GM12873 (cell line): ENCODE results near the gene NF2.

Experiments used
- TF ChIP-seq, protein P1 (sequence below): IDR thresholded peaks from 2 replicates; pipeline ENCODE4 v1.5.1; 2012; ENCODE audit warnings: low read depth, mild to moderate bottlenecking, moderate library complexity, low read length, control low read depth; ENCODE audit not compliant: insufficient read depth; ENCODE audit errors: missing control alignments

NF2 gene

DNA sequence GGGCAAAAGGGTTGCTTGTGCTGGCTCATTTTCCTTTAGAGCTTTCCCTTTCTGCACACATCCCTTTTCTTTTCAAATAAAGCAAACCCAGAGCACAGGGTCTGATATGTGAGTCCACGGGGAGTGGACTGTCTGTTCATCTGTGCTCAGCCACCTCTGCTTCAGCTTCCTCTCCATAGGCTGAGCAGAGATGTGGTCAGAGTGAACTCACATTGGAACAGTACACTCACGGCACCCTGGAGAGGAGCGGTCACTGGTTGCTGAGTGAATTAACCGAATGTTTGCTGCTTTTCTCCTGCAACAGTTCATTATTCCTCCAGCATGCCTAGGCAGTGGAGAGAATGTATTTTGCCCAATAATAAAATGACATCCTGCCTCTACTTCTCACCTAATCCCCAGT, 80.1 kb downstream of the NF2 start:
- TF ChIP-seq, protein P1, sequence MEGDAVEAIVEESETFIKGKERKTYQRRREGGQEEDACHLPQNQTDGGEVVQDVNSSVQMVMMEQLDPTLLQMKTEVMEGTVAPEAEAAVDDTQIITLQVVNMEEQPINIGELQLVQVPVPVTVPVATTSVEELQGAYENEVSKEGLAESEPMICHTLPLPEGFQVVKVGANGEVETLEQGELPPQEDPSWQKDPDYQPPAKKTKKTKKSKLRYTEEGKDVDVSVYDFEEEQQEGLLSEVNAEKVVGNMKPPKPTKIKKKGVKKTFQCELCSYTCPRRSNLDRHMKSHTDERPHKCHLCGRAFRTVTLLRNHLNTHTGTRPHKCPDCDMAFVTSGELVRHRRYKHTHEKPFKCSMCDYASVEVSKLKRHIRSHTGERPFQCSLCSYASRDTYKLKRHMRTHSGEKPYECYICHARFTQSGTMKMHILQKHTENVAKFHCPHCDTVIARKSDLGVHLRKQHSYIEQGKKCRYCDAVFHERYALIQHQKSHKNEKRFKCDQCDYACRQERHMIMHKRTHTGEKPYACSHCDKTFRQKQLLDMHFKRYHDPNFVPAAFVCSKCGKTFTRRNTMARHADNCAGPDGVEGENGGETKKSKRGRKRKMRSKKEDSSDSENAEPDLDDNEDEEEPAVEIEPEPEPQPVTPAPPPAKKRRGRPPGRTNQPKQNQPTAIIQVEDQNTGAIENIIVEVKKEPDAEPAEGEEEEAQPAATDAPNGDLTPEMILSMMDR = no peak

DNA sequence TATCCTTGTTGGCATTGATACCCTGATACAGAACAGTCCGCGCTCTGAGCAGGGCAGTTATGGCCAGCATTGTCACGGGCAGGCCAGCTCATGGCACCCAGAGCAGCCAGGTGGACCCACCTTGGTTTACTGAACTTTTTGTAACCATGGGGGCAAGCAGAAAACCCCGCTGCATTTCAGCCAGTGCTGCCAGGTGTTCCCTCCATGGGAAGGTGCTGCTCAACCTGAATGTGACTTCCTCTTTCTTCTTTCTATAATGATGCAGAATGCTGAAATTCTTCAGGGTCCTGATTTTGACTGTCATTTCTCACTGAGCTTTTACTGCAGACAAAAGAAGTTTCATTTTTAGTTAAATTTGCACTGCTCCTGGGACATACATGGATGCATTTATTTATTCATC, 80.8 kb downstream of the NF2 start:
- TF ChIP-seq, protein P1 = no peak

DNA sequence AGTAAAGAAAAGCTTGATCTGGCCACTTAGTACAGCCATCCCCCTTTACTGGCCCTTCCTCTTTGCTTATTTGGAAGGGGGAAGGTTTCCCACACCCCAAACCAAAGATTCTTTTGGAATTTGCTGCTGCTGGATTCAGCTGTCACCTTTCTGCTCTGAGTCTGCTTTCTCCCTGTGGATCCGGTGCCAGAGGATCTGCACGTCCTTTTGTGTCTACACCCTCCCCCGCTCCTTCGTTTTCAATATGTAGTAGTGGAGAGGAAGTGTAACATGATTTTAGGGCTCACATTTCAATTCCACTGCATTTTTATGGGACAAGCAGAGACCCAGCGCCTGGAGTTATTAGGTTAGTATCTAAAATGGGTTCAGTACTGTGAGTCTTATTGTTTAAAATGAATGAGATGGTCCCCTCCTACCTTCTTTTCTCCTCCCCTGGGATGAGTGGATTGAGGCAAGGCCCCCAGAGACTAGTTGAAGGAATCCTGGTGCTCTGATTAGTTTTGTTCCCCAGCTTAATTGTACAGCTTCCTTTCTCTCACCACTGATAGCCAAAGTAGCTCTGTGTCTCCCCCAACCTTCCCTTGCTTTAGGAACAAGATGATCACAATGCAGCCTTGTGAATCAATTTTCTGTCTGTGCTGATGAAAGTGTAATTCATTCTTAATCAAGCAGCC, 85.9 kb downstream of the NF2 start:
- TF ChIP-seq, protein P1 = no peak

DNA sequence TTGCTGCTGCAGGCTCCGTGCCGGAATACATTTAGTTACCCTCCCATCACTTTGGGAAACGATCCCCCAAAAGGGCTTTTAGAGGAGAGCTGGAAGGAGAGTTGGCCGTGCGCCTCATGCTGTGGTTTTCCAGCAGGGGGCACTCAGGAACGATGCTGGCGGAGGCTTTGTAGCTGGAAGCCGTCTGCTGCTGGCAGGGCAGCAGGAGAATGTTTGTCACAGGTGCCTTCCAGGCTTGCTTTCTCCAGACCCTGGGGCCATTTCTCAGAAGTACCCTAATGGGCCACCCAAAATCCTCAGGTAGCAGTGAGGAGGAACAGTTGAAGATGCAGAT, 86.4 kb downstream of the NF2 start:
- TF ChIP-seq, protein P1 = peak; percentile 80

DNA sequence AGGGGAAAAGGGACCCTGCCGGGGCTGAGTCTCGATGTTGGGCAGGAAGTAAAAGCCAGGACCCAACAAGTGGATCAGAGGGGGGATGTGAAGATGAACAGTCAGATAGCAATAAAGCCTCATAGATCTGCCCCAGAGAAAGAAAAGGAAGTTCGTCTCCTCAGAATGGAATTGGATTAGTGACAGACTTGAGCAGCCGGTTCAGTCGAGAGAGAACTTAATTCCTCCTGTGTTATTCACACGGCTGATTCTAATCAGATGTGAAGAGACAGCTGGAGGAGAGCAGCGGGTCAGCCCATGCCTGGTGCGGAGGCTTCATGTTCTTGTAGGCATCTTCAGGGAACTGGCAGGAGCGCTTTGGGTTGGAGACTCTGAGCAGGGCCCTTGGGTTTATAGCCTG, 87.0 kb downstream of the NF2 start:
- TF ChIP-seq, protein P1 = no peak

DNA sequence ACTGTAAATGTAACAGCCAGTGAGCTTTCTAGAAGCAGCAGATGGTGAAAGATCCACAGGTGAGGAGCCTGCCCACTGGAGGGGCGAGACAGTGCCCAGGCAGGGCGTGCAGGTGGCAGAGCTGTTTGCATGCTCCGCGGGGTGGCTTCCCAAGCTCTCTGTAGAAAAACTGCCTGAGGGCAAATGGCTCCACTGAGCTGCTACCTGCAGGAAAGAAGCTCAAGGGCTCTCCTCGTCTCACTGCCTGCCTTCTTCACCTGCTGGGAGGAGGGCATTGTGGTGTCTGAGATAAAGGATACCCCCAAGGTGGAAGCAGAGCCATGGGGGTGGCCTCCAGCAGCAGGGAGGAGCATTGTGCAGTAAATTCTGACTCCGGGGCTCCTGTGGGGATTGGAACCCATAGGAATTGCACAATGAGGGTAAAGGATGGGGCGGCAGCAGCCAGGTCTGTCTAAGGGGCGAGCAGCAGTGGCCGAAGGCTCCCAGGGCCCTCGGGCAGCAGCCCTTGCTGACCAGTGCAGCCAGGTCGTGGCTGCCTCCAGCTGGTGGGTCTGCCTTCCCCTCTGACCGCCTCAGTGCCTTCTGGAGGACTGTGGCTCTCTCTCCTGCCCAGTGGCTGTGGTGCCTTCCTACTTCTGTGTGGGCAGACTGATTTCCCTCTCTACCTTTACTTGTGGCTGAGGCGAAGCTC, 88.3 kb downstream of the NF2 start:
- TF ChIP-seq, protein P1 = no peak

DNA sequence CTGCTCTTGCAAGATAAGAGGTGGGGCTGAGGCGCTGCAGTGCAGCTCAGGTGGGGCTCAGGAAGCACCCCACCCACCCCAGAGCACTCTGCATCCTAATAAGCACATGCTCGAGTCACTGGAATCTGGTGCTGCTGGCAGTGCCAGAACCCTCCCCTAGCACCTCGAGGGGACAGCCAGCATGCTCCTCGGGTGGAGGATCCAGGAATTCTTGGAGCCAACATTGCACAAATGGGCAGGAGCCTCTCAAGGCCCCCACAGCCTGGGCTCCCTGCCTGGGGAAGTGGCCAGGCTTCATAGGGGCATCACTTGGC, 88.9 kb downstream of the NF2 start:
- TF ChIP-seq, protein P1 = no peak
